HCT116 (cell line): Measurements from ENCODE around the gene HVCN1. TPM values are rescaled to one million over a fixed set of nuclear protein-coding genes. Genes with fewer than 3 reads are reported as not detected.

Experiments
- ATAC-seq: fragments of 200-7000 bp; cut with Tn5 transposase; 2 replicates; pipeline ENCODE4 v1.9.1; 2020; ENCODE audit warnings: mild to moderate bottlenecking, moderate library complexity
- BruUV-seq: library from RNA; stranded (reverse); fragments of 400-500 nt; replicated peaks from 2 replicates; lab custom pipeline; 2021; lab: Mats Ljungman, UMichigan
- CTCF ChIA-PET: fragments of 300-600 bp; sonication (Branson Sonifier 250); formaldehyde crosslinking; loops from one replicate; lab custom pipeline; 2021; ENCODE audit warnings: antibody characterized with exemption; lab: Charles Lee
- POLR2A ChIA-PET: fragments of 300-600, 350-600 bp; sonication (Branson Sonifier 250); formaldehyde crosslinking; loops from one replicate; lab custom pipeline; 2021; ENCODE audit warnings: antibody characterized with exemption; lab: Charles Lee
- RAD21 ChIA-PET, 2 experiments: fragments of 300-600 bp; sonication (Branson Sonifier 250); formaldehyde crosslinking; loops; one replicate each; lab custom pipeline; 2023; ENCODE audit warnings: low total read pairs in 2 of 2; ENCODE audit not compliant: uncharacterized antibody in 2 of 2, unreplicated experiment in 2 of 2, low non-redundant PET in 1 of 2; lab: Charles Lee
- DNase-seq: peaks from one replicate; pipeline ENCODE4 v3.0.0-alpha.2; 2010; ENCODE audit warnings: low read depth, low spot score
- H2AFZ ChIP-seq: fragments of 200-600 bp; shearing (Covaris generic), sonication (generic); 2 replicates; pipeline ENCODE4 v1.6.1; 2017; ENCODE audit warnings: low read depth, mixed run types, mixed read lengths, antibody characterized with exemption, low read length; ENCODE audit not compliant: poor library complexity, severe bottlenecking
- H3K27ac ChIP-seq: 2 replicates; pipeline ENCODE4 v1.5.1; 2012; ENCODE audit warnings: low read depth, low read length
- H3K27me3 ChIP-seq: fragments of 200-600 bp; sonication (generic); 2 replicates; pipeline ENCODE4 v1.6.1; 2016; ENCODE audit warnings: mixed run types, low read length, mixed read lengths; ENCODE audit not compliant: insufficient read depth
- H3K36me3 ChIP-seq, 2 experiments: fragments of 200-500 bp in 1 of 2; fragments of 200-600 bp in 1 of 2; sonication (Bioruptor generic) in 1 of 2; sonication (generic) in 1 of 2; 2 replicates each; pipeline versions ENCODE4 v1.5.1 to v1.6.1; 2014 to 2016; ENCODE audit warnings: low read length in 2 of 2, inconsistent platforms in 1 of 2, mixed read lengths in 1 of 2, mixed run types in 1 of 2; ENCODE audit not compliant: insufficient read depth in 2 of 2, control insufficient read depth in 1 of 2
- H3K4me1 ChIP-seq, 2 experiments: fragments of 200-600 bp in 1 of 2; sonication (generic) in 1 of 2; 2 replicates each; pipeline versions ENCODE4 v1.5.1 to v1.6.1; 2012 to 2017; ENCODE audit warnings: low read length in 2 of 2, inconsistent platforms in 1 of 2, mild to moderate bottlenecking in 1 of 2, mixed read lengths in 1 of 2, mixed run types in 1 of 2, moderate library complexity in 1 of 2; ENCODE audit not compliant: insufficient read depth in 2 of 2, control insufficient read depth in 1 of 2
- H3K4me2 ChIP-seq: fragments of 200-600 bp; sonication (generic); 2 replicates; pipeline ENCODE4 v1.6.1; 2017; ENCODE audit warnings: mixed run types, low read length, mixed read lengths
- H3K4me3 ChIP-seq, 2 experiments: fragments of 200-600 bp in 1 of 2; sonication (generic) in 1 of 2; replicated peaks in 1 of 2; 2 replicates each; pipeline ENCODE4 v1.5.1; 2011 to 2016; ENCODE audit warnings: low read length in 2 of 2, control low read depth in 1 of 2, low read depth in 1 of 2, mild to moderate bottlenecking in 1 of 2, mixed read lengths in 1 of 2, mixed run types in 1 of 2
- H3K79me2 ChIP-seq: fragments of 200-600 bp; sonication (generic); 2 replicates; pipeline ENCODE4 v1.6.1; 2017; ENCODE audit warnings: mild to moderate bottlenecking, mixed run types, low read length, moderate library complexity, mixed read lengths; ENCODE audit not compliant: insufficient read depth
- H3K9ac ChIP-seq: fragments of 200-600 bp; sonication (generic); 2 replicates; pipeline ENCODE4 v1.6.1; 2016; ENCODE audit warnings: low read length, mixed read lengths
- H3K9me2 ChIP-seq: fragments of 200-600 bp; sonication (generic), shearing (Covaris generic); 2 replicates; pipeline ENCODE4 v1.6.1; 2017; ENCODE audit warnings: mixed run types, mild to moderate bottlenecking, moderate library complexity; ENCODE audit not compliant: insufficient read depth
- H3K9me3 ChIP-seq, 2 experiments: fragments of 200-500 bp in 1 of 2; fragments of 200-600 bp in 1 of 2; sonication (Bioruptor generic) in 1 of 2; sonication (generic) in 1 of 2; 2 replicates each; pipeline ENCODE4 v1.6.1; 2014 to 2017; ENCODE audit warnings: low read length in 2 of 2, mixed read lengths in 2 of 2, inconsistent platforms in 1 of 2, low read depth in 1 of 2, mild to moderate bottlenecking in 1 of 2, mixed run types in 1 of 2, moderate library complexity in 1 of 2; ENCODE audit not compliant: control insufficient read depth in 1 of 2, insufficient read depth in 1 of 2
- H4K20me1 ChIP-seq: fragments of 200-600 bp; sonication (generic), shearing (Covaris generic); 2 replicates; pipeline ENCODE4 v1.6.1; 2017; ENCODE audit warnings: mixed run types, mild to moderate bottlenecking, moderate library complexity; ENCODE audit not compliant: insufficient read depth
- ATF3 ChIP-seq: IDR thresholded peaks from 2 replicates; pipeline ENCODE4 v1.6.1; 2012
- CEBPB ChIP-seq: IDR thresholded peaks from 2 replicates; pipeline ENCODE4 v1.6.1; 2012; ENCODE audit warnings: low read depth
- CTCF ChIP-seq, 3 experiments: fragments of 200-600 bp in 1 of 3; sonication (generic) in 1 of 3; IDR thresholded peaks in 2 of 3; conservative IDR thresholded peaks in 1 of 3; 2 replicates each; pipeline ENCODE4 v1.5.1; 2012 to 2017; ENCODE audit warnings: low read depth in 2 of 3, low read length in 2 of 3, antibody characterized with exemption in 1 of 3, borderline replicate concordance in 1 of 3, control low read depth in 1 of 3, mild to moderate bottlenecking in 1 of 3, mixed read lengths in 1 of 3, mixed run types in 1 of 3, moderate library complexity in 1 of 3; ENCODE audit not compliant: insufficient read depth in 1 of 3
- ELF1 ChIP-seq: IDR thresholded peaks from 2 replicates; pipeline ENCODE4 v1.6.1; 2012; ENCODE audit warnings: low read depth, borderline replicate concordance
- FOSL1 ChIP-seq: IDR thresholded peaks from 2 replicates; pipeline ENCODE4 v1.6.1; 2012; ENCODE audit warnings: low read depth
- MAX ChIP-seq: IDR thresholded peaks from 2 replicates; pipeline ENCODE4 v1.6.1; 2012
- REST ChIP-seq: IDR thresholded peaks from 2 replicates; pipeline ENCODE4 v1.6.1; 2012; ENCODE audit warnings: low read depth
- SIN3A ChIP-seq: IDR thresholded peaks from 2 replicates; pipeline ENCODE4 v1.6.1; 2012; ENCODE audit warnings: low read depth
- SRF ChIP-seq: IDR thresholded peaks from 2 replicates; pipeline ENCODE4 v1.6.1; 2012; ENCODE audit warnings: low read depth
- YY1 ChIP-seq: IDR thresholded peaks from 2 replicates; pipeline ENCODE4 v1.6.1; 2011; ENCODE audit warnings: low read length, low read depth, moderate library complexity, mild to moderate bottlenecking; ENCODE audit not compliant: insufficient replicate concordance; ENCODE audit errors: extremely low read depth
- intact Hi-C: fragments of 100-400 bp; cut with micrococcal nuclease; formaldehyde crosslinking; loops from 2 replicates; pipeline ENCODE4 v1.10.0; 2022
- total RNA-seq: library from RNA; stranded (reverse); gene quantifications from one replicate; pipeline ENCODE4 v1.2.1, GENCODE V29; 2021; ENCODE audit not compliant: unreplicated experiment

The HVCN1 gene
- total RNA-seq, 1 experiment from 2014 or later: 0.15 TPM

- no peak for TF ChIP-seq ELF1
- no peak for TF ChIP-seq REST
- TF ChIP-seq SIN3A: no peak
- TF ChIP-seq CEBPB: no peak
- TF ChIP-seq SRF: no peak
- no peak for TF ChIP-seq FOSL1
- TF ChIP-seq MAX: no peak
- TF ChIP-seq CTCF (IDR thresholded peaks at IDR 0.05 in 2 of 3, conservative IDR thresholded peaks at IDR 0.05 in 1 of 3; ENCODE audit: borderline replicate concordance in 1 of 3, insufficient read depth in 1 of 3, low read depth in 2 of 3, low read length in 2 of 3): no peak
- TF ChIP-seq ATF3: no peak
- no peak for TF ChIP-seq YY1
- Histone ChIP-seq H3K79me2 (no peaks in the 10 kb centered on the region), H3K9ac (no peak overlapping the region), H3K4me1 (peaks cover 7 to 18% of the 10 kb centered on the region in 2 experiments), H2AFZ (peak overlapping the region; percentile 28), H3K4me3 (no peak overlapping the region), H3K27me3 (no peaks in the 10 kb centered on the region), H3K9me2 (no peaks in the 10 kb centered on the region), H4K20me1 (no peaks in the 10 kb centered on the region), H3K4me2 (no peak overlapping the region), H3K36me3 (no peaks in the 10 kb centered on the region), H3K9me3 (no peaks in the 10 kb centered on the region), H3K27ac (no peak overlapping the region)
- CTCF ChIA-PET: interaction anchor here (0.9 to 1.9 kb wide), 13 partner anchors 9 to 235 kb away, joined by 3 to 20 read pairs (median 4); partner anchors contain the start of genes CCDC63 and FAM216A
- POLR2A ChIA-PET: interaction anchor here (0.9 kb wide), 1 partner anchor 30 kb away, joined by 3 read pairs; no protein-coding TSS in a partner anchor
- RAD21 ChIA-PET: interaction anchor here (1.0 to 1.3 kb wide), 3 partner anchors 123 to 184 kb away, joined by 3 to 5 read pairs (median 4); no protein-coding TSS in a partner anchor
- BruUV-seq: no TSS peak
- DNase-seq (no peak), ATAC-seq (no peak)
- intact Hi-C loops: loop anchor here (1.0 to 2.0 kb wide), 2 partner anchors 122 to 185 kb away; no protein-coding TSS in a partner anchor
Observed at GRCh38 chr12:110704231-110704630, 15.3 kb upstream of the HVCN1 start.
